H9 (cell line): ENCODE data around the gene ZNF428. TPM values are rescaled to one million over a fixed set of nuclear protein-coding genes. Genes with fewer than 3 reads are reported as not detected.

Source experiments
- DNase-seq: peaks from one replicate; pipeline ENCODE4 v3.0.0-alpha.2; 2017
- H2AFZ ChIP-seq: one replicate; pipeline ENCODE4 v1.6.1; 2013; ENCODE audit warnings: mild to moderate bottlenecking, low read length, control low read depth, moderate library complexity
- H2AK5ac ChIP-seq: 2 replicates; pipeline ENCODE4 v1.6.1; 2013; ENCODE audit warnings: low read length, control low read depth, mixed read lengths; ENCODE audit not compliant: insufficient read length
- H2BK120ac ChIP-seq: one replicate; pipeline ENCODE4 v1.6.1; 2013; ENCODE audit warnings: low read depth, mild to moderate bottlenecking, low read length, control low read depth, inconsistent platforms; ENCODE audit not compliant: poor library complexity, severe bottlenecking
- H2BK12ac ChIP-seq: 2 replicates; pipeline ENCODE4 v1.6.1; 2013; ENCODE audit warnings: low read length, control low read depth, mixed read lengths, low read depth; ENCODE audit not compliant: insufficient read length
- H2BK15ac ChIP-seq: 2 replicates; pipeline ENCODE4 v1.6.1; 2013; ENCODE audit warnings: low read depth, low read length, control low read depth
- H2BK20ac ChIP-seq: one replicate; pipeline ENCODE4 v1.6.1; 2013; ENCODE audit warnings: low read depth, mild to moderate bottlenecking, low read length, control low read depth, inconsistent platforms; ENCODE audit not compliant: poor library complexity, severe bottlenecking
- H2BK5ac ChIP-seq: 2 replicates; pipeline ENCODE4 v1.6.1; 2013; ENCODE audit warnings: low read length, control low read depth, mixed read lengths; ENCODE audit not compliant: insufficient read length
- H3K14ac ChIP-seq: 2 replicates; pipeline ENCODE4 v1.6.1; 2013; ENCODE audit warnings: low read length, control low read depth; ENCODE audit not compliant: insufficient read depth
- H3K18ac ChIP-seq: 2 replicates; pipeline ENCODE4 v1.6.1; 2013; ENCODE audit warnings: low read depth, mild to moderate bottlenecking, mixed read lengths, low read length, control low read depth; ENCODE audit not compliant: insufficient read length
- H3K23ac ChIP-seq: 2 replicates; pipeline ENCODE4 v1.6.1; 2013; ENCODE audit warnings: low read length, control low read depth, mixed read lengths, low read depth; ENCODE audit not compliant: insufficient read length
- H3K23me2 ChIP-seq: 2 replicates; pipeline ENCODE4 v1.6.1; 2013; ENCODE audit warnings: low read depth, mild to moderate bottlenecking, mixed read lengths, low read length, control low read depth; ENCODE audit not compliant: insufficient read length, poor library complexity, severe bottlenecking
- H3K27ac ChIP-seq: 2 replicates; pipeline ENCODE4 v1.5.1; 2013; ENCODE audit warnings: low read length, control low read depth, mixed read lengths, low read depth; ENCODE audit not compliant: insufficient read length
- H3K27me3 ChIP-seq: 2 replicates; pipeline ENCODE4 v1.6.1; 2013; ENCODE audit warnings: low read length, control low read depth, inconsistent platforms; ENCODE audit not compliant: insufficient read depth
- H3K4ac ChIP-seq: 2 replicates; pipeline ENCODE4 v1.6.1; 2013; ENCODE audit warnings: low read depth, mild to moderate bottlenecking, control low read depth, inconsistent platforms, low read length, moderate library complexity
- H3K4me1 ChIP-seq: 2 replicates; pipeline ENCODE4 v1.6.1; 2013; ENCODE audit warnings: low read length, control low read depth, inconsistent platforms; ENCODE audit not compliant: insufficient read depth
- H3K4me2 ChIP-seq: 2 replicates; pipeline ENCODE4 v1.6.1; 2013; ENCODE audit warnings: low read length, control low read depth, mixed read lengths; ENCODE audit not compliant: insufficient read length, insufficient read depth
- H3K56ac ChIP-seq: 2 replicates; pipeline ENCODE4 v1.6.1; 2013; ENCODE audit warnings: low read depth, mild to moderate bottlenecking, mixed read lengths, low read length, control low read depth; ENCODE audit not compliant: insufficient read length
- H3K79me1 ChIP-seq: 2 replicates; pipeline ENCODE4 v1.6.1; 2013; ENCODE audit warnings: low read depth, mild to moderate bottlenecking, moderate library complexity, low read length, control low read depth, inconsistent platforms; ENCODE audit not compliant: insufficient read depth, poor library complexity, severe bottlenecking
- H3K79me2 ChIP-seq: 2 replicates; pipeline ENCODE4 v1.6.1; 2013; ENCODE audit warnings: low read length, control low read depth, inconsistent platforms; ENCODE audit not compliant: insufficient read depth
- H3K9ac ChIP-seq: 2 replicates; pipeline ENCODE4 v1.6.1; 2013; ENCODE audit warnings: low read length, control low read depth, mixed read lengths; ENCODE audit not compliant: insufficient read length; ENCODE audit errors: extremely low read depth
- H3K9me3 ChIP-seq: one replicate; pipeline ENCODE4 v1.6.1; 2013; ENCODE audit warnings: low read depth, low read length, inconsistent platforms; ENCODE audit not compliant: control insufficient read depth
- H3T11ph ChIP-seq: one replicate; pipeline ENCODE4 v1.6.1; 2013; ENCODE audit warnings: mild to moderate bottlenecking, low read length, control low read depth, inconsistent platforms
- H4K20me1 ChIP-seq: one replicate; pipeline ENCODE4 v1.6.1; 2013; ENCODE audit not compliant: control insufficient read depth, insufficient read length, insufficient read depth
- H4K5ac ChIP-seq: 2 replicates; pipeline ENCODE4 v1.6.1; 2013; ENCODE audit warnings: low read depth, mild to moderate bottlenecking, mixed read lengths, low read length, control low read depth; ENCODE audit not compliant: insufficient read length
- H4K8ac ChIP-seq: replicated peaks from 2 replicates; pipeline ENCODE4 v1.6.1; 2013; ENCODE audit warnings: low read length, control low read depth, mixed read lengths, low read depth; ENCODE audit not compliant: insufficient read length
- H4K91ac ChIP-seq: 2 replicates; pipeline ENCODE4 v1.6.1; 2013; ENCODE audit warnings: low read depth, mild to moderate bottlenecking, moderate library complexity, mixed read lengths, low read length, control low read depth; ENCODE audit not compliant: insufficient read length
- H3K27ac Mint-ChIP-seq, 3 experiments: 2 replicates in 2 of 3; 3 replicates in 1 of 3; pipeline ENCODE4 v1.8.0; 2020 to 2021; ENCODE audit warnings: mixed read lengths in 3 of 3, mild to moderate bottlenecking in 1 of 3, moderate library complexity in 1 of 3
- H3K27me3 Mint-ChIP-seq: 2 replicates; pipeline ENCODE4 v1.8.0; 2021; ENCODE audit warnings: low read depth, mild to moderate bottlenecking, moderate library complexity, mixed read lengths
- H3K36me3 Mint-ChIP-seq, 3 experiments: 2 replicates in 2 of 3; 3 replicates in 1 of 3; pipeline ENCODE4 v1.8.0; 2020 to 2021; ENCODE audit warnings: low read depth in 3 of 3, mixed read lengths in 3 of 3; ENCODE audit not compliant: insufficient read depth in 1 of 3
- H3K4me1 Mint-ChIP-seq, 2 experiments: 2 replicates each; pipeline ENCODE4 v1.8.0; 2020; ENCODE audit warnings: mixed read lengths in 2 of 2
- H3K4me3 Mint-ChIP-seq, 2 experiments: 2 replicates in 1 of 2; 3 replicates in 1 of 2; pipeline ENCODE4 v1.8.0; 2020 to 2021; ENCODE audit warnings: mild to moderate bottlenecking in 2 of 2, mixed read lengths in 2 of 2, moderate library complexity in 1 of 2
- H3K9me3 Mint-ChIP-seq, 2 experiments: 2 replicates in 1 of 2; 3 replicates in 1 of 2; pipeline ENCODE4 v1.8.0; 2020; ENCODE audit warnings: mild to moderate bottlenecking in 2 of 2, mixed read lengths in 2 of 2, moderate library complexity in 1 of 2
- CTCF ChIP-seq: fragments of 200-600 bp; sonication (generic); conservative IDR thresholded peaks from 3 replicates; pipeline ENCODE4 v1.8.0; 2021; ENCODE audit warnings: antibody characterized with exemption, mild to moderate bottlenecking
- WGBS: extraction: QIAGEN DNeasy Blood & Tissue Kit; methylation state at CpG from one replicate; pipeline ENCODE4 v1.1.7; 2013; ENCODE audit warnings: missing lambda C conversion rate, low lambda C conversion rate, mixed read lengths; ENCODE audit not compliant: insufficient read length; ENCODE audit errors: extremely low coverage; 5-methylcytosine and 5-hydroxymethylcytosine counted together
- total RNA-seq: library from RNA; stranded (reverse); gene quantifications from 2 replicates; pipeline ENCODE4 v1.2.1, GENCODE V29; 2021

Gene ZNF428
- total RNA-seq, 1 experiment from 2014 or later = 30.3 TPM

- Mint-ChIP-seq H3K27me3 (no peaks in the 10 kb centered on the region), H3K4me3 (no peak overlapping the region), H3K27ac (peak overlapping the region in 1 of 3 experiments; percentile 78; a peak in 1 of 7 replicates), H3K9me3 (no peaks in the 10 kb centered on the region; a peak in 1 of 5 replicates), H3K4me1 (peaks cover 2 to 3% of the 10 kb centered on the region in 2 experiments; a peak in 2 of 4 replicates), H3K36me3 (peaks cover 52 to 72% (median 63%) of the 10 kb centered on the region in 3 experiments)
- H3K27me3 ChIP-seq = no peaks in the 10 kb centered on the region
- H3K23ac ChIP-seq = no peak overlapping the region
- H2BK120ac ChIP-seq = no peak overlapping the region
- no peak overlapping the region for H2BK20ac ChIP-seq
- H3K79me1 ChIP-seq = no peaks in the 10 kb centered on the region
- H4K8ac ChIP-seq = no peak overlapping the region
- no peak overlapping the region for H3K4ac ChIP-seq
- no CpG with 5 or more reads among the region's 6 CpGs for WGBS
- DNase-seq = no peak
- H4K91ac ChIP-seq = no peak overlapping the region
- no peaks in the 10 kb centered on the region for H3K23me2 ChIP-seq
- H4K5ac ChIP-seq = no peak overlapping the region
- no peak overlapping the region for H3K18ac ChIP-seq
- no peaks in the 10 kb centered on the region for H3K9me3 ChIP-seq
- H2AFZ ChIP-seq = no peak overlapping the region
- H2BK15ac ChIP-seq = no peak overlapping the region
- no peak overlapping the region for H3T11ph ChIP-seq
- TF ChIP-seq CTCF = no peak
- no peak overlapping the region for H3K56ac ChIP-seq
- no peaks in the 10 kb centered on the region for H3K79me2 ChIP-seq
- no peak overlapping the region for H2AK5ac ChIP-seq
- H3K4me2 ChIP-seq = no peak overlapping the region
- no peaks in the 10 kb centered on the region for H3K4me1 ChIP-seq
- no peak overlapping the region for H3K14ac ChIP-seq
- H2BK12ac ChIP-seq = no peak overlapping the region
- H4K20me1 ChIP-seq = no peaks in the 10 kb centered on the region
- H2BK5ac ChIP-seq = no peak overlapping the region
- no peak overlapping the region for H3K9ac ChIP-seq
- no peak overlapping the region for H3K27ac ChIP-seq
Observed at GRCh38 chr19:43656436-43656835, 37.0 kb upstream of the ZNF428 start.
